SU-DHL-6 (cell line): Measurements from ENCODE around the gene SLC6A7.

Experiments
- H2AFZ ChIP-seq: fragments of 200-600 bp; sonication (generic); 2 replicates; pipeline ENCODE4 v1.6.1; 2014; ENCODE audit warnings: low read depth, mild to moderate bottlenecking, moderate library complexity, mixed read lengths, antibody characterized with exemption, low read length; ENCODE audit not compliant: severe bottlenecking
- H3F3A ChIP-seq: fragments of 200-600 bp; shearing (Covaris generic); 2 replicates; pipeline ENCODE4 v1.6.0; 2016; ENCODE audit warnings: antibody characterized with exemption, mild to moderate bottlenecking; ENCODE audit not compliant: insufficient read depth
- H3K27ac ChIP-seq: fragments of 200-600 bp; sonication (generic); 2 replicates; pipeline ENCODE4 v1.5.1; 2016; ENCODE audit warnings: low read depth, mild to moderate bottlenecking, low read length, moderate library complexity, mixed read lengths
- H3K27me3 ChIP-seq: fragments of 200-600 bp; sonication (generic), shearing (Covaris generic); 2 replicates; pipeline ENCODE4 v1.6.0; 2014; ENCODE audit warnings: mild to moderate bottlenecking, low read length
- H3K36me3 ChIP-seq: fragments of 200-600 bp; sonication (generic); 2 replicates; pipeline ENCODE4 v1.6.1; 2014; ENCODE audit warnings: mild to moderate bottlenecking, low read length, mixed read lengths
- H3K4me2 ChIP-seq: fragments of 300-600, 200-600 bp; shearing (Covaris generic), sonication (generic); 2 replicates; pipeline ENCODE4 v1.6.0; 2014; ENCODE audit warnings: low read length, low read depth, mild to moderate bottlenecking; ENCODE audit not compliant: poor library complexity, severe bottlenecking
- H3K4me3 ChIP-seq: fragments of 200-600 bp; sonication (generic); 2 replicates; pipeline ENCODE4 v1.5.1; 2014; ENCODE audit warnings: antibody characterized with exemption, low read length, mild to moderate bottlenecking, mixed read lengths; ENCODE audit not compliant: insufficient read depth, poor library complexity, severe bottlenecking
- H3K79me2 ChIP-seq: fragments of 200-600 bp; sonication (generic); 2 replicates; pipeline ENCODE4 v1.6.1; 2014; ENCODE audit warnings: mild to moderate bottlenecking, low read length, moderate library complexity; ENCODE audit not compliant: insufficient read depth
- H3K9ac ChIP-seq: fragments of 200-600 bp; sonication (generic); 2 replicates; pipeline ENCODE4 v1.7.0; 2014; ENCODE audit warnings: mild to moderate bottlenecking, low read length
- H3K9me2 ChIP-seq: fragments of 200-600 bp; sonication (generic); replicated peaks from 2 replicates; pipeline ENCODE4 v1.6.1; 2014; ENCODE audit warnings: low read length; ENCODE audit not compliant: insufficient read depth
- H3K9me3 ChIP-seq: fragments of 200-600 bp; sonication (generic); 2 replicates; pipeline ENCODE4 v1.6.1; 2014; ENCODE audit warnings: low read length, mixed read lengths; ENCODE audit not compliant: insufficient read depth
- H4K20me1 ChIP-seq: fragments of 200-600 bp; sonication (generic); 2 replicates; pipeline ENCODE4 v1.6.1; 2014; ENCODE audit warnings: low read depth, mild to moderate bottlenecking, antibody characterized with exemption, low read length, moderate library complexity, mixed read lengths
- CTCF ChIP-seq: fragments of 200-600 bp; sonication (generic); IDR thresholded peaks from one replicate; pipeline ENCODE4 v1.5.1; 2017; ENCODE audit warnings: antibody characterized with exemption, mild to moderate bottlenecking, low read length, moderate library complexity; ENCODE audit not compliant: insufficient read depth, poor library complexity, severe bottlenecking
- EZH2phosphoT487 ChIP-seq: fragments of 200-600 bp; sonication (generic), shearing (Covaris generic); conservative IDR thresholded peaks from 2 replicates; pipeline ENCODE4 v1.6.1; 2018; ENCODE audit warnings: mild to moderate bottlenecking, antibody characterized with exemption, low read length, moderate library complexity, mixed read lengths

SLC6A7 gene

GRCh38 chr5:150176745-150177477, 13.0 kb upstream of the SLC6A7 start:
- H3K9ac ChIP-seq, result no peak overlapping the region
- no peak overlapping the region for H3K27ac ChIP-seq

GRCh38 chr5:150177721-150178120, 12.1 kb upstream of the SLC6A7 start:
- no peaks in the 10 kb centered on the region for H3F3A ChIP-seq
- H3K4me2 ChIP-seq, result no peak overlapping the region
- no peaks in the 10 kb centered on the region for H4K20me1 ChIP-seq
- H3K27me3 ChIP-seq, result no peaks in the 10 kb centered on the region
- H3K36me3 ChIP-seq, result no peaks in the 10 kb centered on the region
- H3K4me3 ChIP-seq, result no peak overlapping the region
- no peak overlapping the region for H3K9ac ChIP-seq
- no peak for TF ChIP-seq CTCF
- H2AFZ ChIP-seq, result no peak overlapping the region
- no peaks in the 10 kb centered on the region for H3K9me2 ChIP-seq
- H3K79me2 ChIP-seq, result no peaks in the 10 kb centered on the region
- H3K9me3 ChIP-seq, result no peaks in the 10 kb centered on the region
- H3K27ac ChIP-seq, result no peak overlapping the region

More at GRCh38 chr5:150176745-150177477, 13.0 kb upstream of the SLC6A7 start:
- no peak for TF ChIP-seq CTCF
- no peak for TF ChIP-seq EZH2phosphoT487
- Histone ChIP-seq H3F3A (no peaks in the 10 kb centered on the region), H2AFZ (no peak overlapping the region), H4K20me1 (no peaks in the 10 kb centered on the region), H3K9me3 (no peaks in the 10 kb centered on the region), H3K4me3 (no peak overlapping the region), H3K27me3 (no peaks in the 10 kb centered on the region), H3K4me2 (no peak overlapping the region), H3K79me2 (no peaks in the 10 kb centered on the region), H3K36me3 (no peaks in the 10 kb centered on the region), H3K9me2 (no peaks in the 10 kb centered on the region)

GRCh38 chr5:150178262-150178661, 11.6 kb upstream of the SLC6A7 start:
- no peak overlapping the region for H3K4me2 ChIP-seq
- no peaks in the 10 kb centered on the region for H3K36me3 ChIP-seq
- H3K9ac ChIP-seq, result no peak overlapping the region
- TF ChIP-seq CTCF, result no peak
- no peak for TF ChIP-seq EZH2phosphoT487
- no peaks in the 10 kb centered on the region for H3K27me3 ChIP-seq
- H3K4me3 ChIP-seq, result no peak overlapping the region
- no peaks in the 10 kb centered on the region for H4K20me1 ChIP-seq
- no peak overlapping the region for H2AFZ ChIP-seq
- H3F3A ChIP-seq, result no peaks in the 10 kb centered on the region
- H3K9me2 ChIP-seq, result no peaks in the 10 kb centered on the region
- H3K79me2 ChIP-seq, result no peaks in the 10 kb centered on the region
- no peak overlapping the region for H3K27ac ChIP-seq
- H3K9me3 ChIP-seq, result no peaks in the 10 kb centered on the region
